ENCODE results near the gene MTURN. TPM values are rescaled to one million over a fixed set of nuclear protein-coding genes. Genes with fewer than 3 reads are reported as not detected.

The MTURN gene
- total and polyA plus RNA-seq, 5 donors from 2014 or later: 5.2 to 31.1 (median 6.2) TPM

DNA sequence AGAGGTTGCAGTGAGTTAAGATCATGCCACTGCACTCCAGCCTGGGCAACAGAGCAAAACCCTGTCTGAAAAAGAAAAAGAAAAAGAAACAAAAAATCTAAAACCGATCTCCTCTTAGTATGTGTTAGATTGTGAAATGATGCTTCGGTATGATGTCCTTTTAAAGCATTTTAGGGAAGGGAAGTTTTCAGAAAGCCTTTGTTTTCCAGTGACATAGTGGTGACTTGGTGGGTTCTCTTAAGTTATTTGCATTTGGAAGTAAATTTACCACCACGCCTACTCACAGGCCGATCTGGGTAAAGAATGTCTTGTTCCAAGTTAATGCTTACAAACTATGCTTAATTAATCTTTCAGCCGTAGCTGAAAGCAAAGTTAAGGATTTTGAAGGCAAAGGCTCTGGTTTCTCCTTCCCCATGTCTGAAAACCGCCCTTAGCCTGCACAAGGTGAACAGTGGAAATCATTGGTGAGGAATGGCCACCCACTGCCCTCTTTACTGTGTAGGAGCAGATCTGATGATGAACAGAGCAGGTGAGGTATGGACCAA, 10.7 kb downstream of the MTURN start:
- Histone ChIP-seq H3K36me3 (ENCODE audit: control insufficient read depth, insufficient read depth, low read length) (no peaks in the 10 kb centered on the region), H3K9me3 (ENCODE audit: control insufficient read depth in 2 of 2, low read length in 2 of 2) (no peaks in the 10 kb centered on the region), H3K4me1 (ENCODE audit: control insufficient read depth, insufficient read depth, low read length, poor library complexity, severe bottlenecking) (peaks cover 7% of the 10 kb centered on the region), H3K27ac (ENCODE audit: insufficient read depth, low read length, poor library complexity, severe bottlenecking) (no peak overlapping the region), H3K4me3 (ENCODE audit: low read depth, low read length) (no peak overlapping the region), H3K27me3 (ENCODE audit: control insufficient read depth, insufficient read depth, low read length) (no peaks in the 10 kb centered on the region)
- Mint-ChIP-seq H3K9me3 (no peaks in the 10 kb centered on the region), H3K36me3 (peaks cover 7% of the 10 kb centered on the region), H3K4me3 (no peak overlapping the region), H3K4me1 (peaks cover 0 to 9% (median 4%) of the 10 kb centered on the region in 4 donors), H3K27ac (no peak overlapping the region), H3K27me3 (no peaks in the 10 kb centered on the region)
- DNase-seq (no peak), ATAC-seq (ENCODE audit: low read depth in 2 of 2) (no peak)

DNA sequence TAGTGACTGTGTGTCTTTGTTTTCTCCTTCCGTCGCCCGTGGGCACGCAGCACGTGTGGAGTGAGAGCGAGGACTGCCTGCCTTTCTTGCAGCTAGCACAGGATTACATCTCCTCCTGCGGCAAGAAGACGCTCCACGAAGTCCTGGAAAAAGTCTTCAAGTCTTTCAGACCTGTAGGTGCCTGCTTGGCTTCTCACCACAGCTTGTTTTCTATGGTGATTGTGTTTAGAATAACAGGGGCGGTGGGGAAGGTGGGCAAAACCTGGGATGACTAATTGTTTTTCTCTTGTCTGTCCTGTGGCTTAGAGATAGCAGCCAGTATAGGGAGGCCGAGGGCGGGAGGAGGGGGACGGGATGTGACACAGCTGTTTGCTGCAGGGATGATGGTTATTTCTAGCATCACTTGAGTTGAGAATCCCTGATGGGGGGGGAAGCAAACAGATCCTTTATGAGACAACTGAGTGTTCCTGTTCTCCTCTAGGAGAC, 11.4 kb downstream of the MTURN start:
- H3K36me3 Mint-ChIP-seq: peaks cover 10% of the 10 kb centered on the region
- H3K27me3 ChIP-seq (ENCODE audit: control insufficient read depth, insufficient read depth, low read length): no peaks in the 10 kb centered on the region
- no peak overlapping the region for H3K27ac Mint-ChIP-seq
- no peak overlapping the region for H3K27ac ChIP-seq (ENCODE audit: insufficient read depth, low read length, poor library complexity, severe bottlenecking)
- no peak overlapping the region for H3K4me3 ChIP-seq (ENCODE audit: low read depth, low read length)
- no peak overlapping the region for H3K4me3 Mint-ChIP-seq
- DNase-seq (no peak), ATAC-seq (ENCODE audit: low read depth in 2 of 2) (peak in 1 of 2 donors; percentile 12)
- no peaks in the 10 kb centered on the region for H3K9me3 Mint-ChIP-seq
- H3K9me3 ChIP-seq (ENCODE audit: control insufficient read depth in 2 of 2, low read length in 2 of 2): no peaks in the 10 kb centered on the region
- peaks cover 4% of the 10 kb centered on the region for H3K36me3 ChIP-seq (ENCODE audit: control insufficient read depth, insufficient read depth, low read length)
- no peaks in the 10 kb centered on the region for H3K27me3 Mint-ChIP-seq
- H3K4me1 ChIP-seq (ENCODE audit: control insufficient read depth, insufficient read depth, low read length, poor library complexity, severe bottlenecking): peaks cover 7% of the 10 kb centered on the region
- peaks cover 0 to 8% (median 4%) of the 10 kb centered on the region in 4 donors for H3K4me1 Mint-ChIP-seq

DNA sequence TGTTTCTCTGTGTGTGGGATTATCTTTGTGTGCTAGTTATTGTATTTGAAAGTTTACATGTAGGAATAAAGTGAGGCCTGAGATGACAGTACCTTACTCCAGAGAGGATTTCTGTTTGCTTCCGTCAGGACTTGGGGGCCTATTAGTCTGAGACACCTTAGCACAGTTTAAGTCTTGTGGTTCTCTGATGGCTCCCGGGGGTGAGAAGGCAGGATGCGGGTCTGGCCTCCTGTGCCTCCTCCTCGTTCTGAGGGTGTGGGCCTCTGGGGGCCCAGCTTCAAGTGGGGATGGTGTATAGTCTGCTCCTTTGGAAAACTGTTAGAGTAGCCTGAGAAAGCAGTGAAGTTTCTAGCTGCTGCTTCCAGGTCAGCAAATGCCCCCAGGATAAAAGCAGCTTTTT, 12.4 kb downstream of the MTURN start:
- H3K27ac Mint-ChIP-seq: no peak overlapping the region
- Histone ChIP-seq H3K27me3 (ENCODE audit: control insufficient read depth, insufficient read depth, low read length) (no peaks in the 10 kb centered on the region), H3K4me1 (ENCODE audit: control insufficient read depth, insufficient read depth, low read length, poor library complexity, severe bottlenecking) (peaks cover 7% of the 10 kb centered on the region), H3K27ac (ENCODE audit: insufficient read depth, low read length, poor library complexity, severe bottlenecking) (no peak overlapping the region), H3K4me3 (ENCODE audit: low read depth, low read length) (no peak overlapping the region), H3K9me3 (ENCODE audit: control insufficient read depth in 2 of 2, low read length in 2 of 2) (no peaks in the 10 kb centered on the region), H3K36me3 (ENCODE audit: control insufficient read depth, insufficient read depth, low read length) (peaks cover 4% of the 10 kb centered on the region)
- no peaks in the 10 kb centered on the region for H3K27me3 Mint-ChIP-seq
- no peaks in the 10 kb centered on the region for H3K9me3 Mint-ChIP-seq
- H3K4me3 Mint-ChIP-seq: no peak overlapping the region
- H3K4me1 Mint-ChIP-seq: peaks cover 0 to 8% (median 4%) of the 10 kb centered on the region in 4 donors
- DNase-seq: no peak
- peaks cover 16% of the 10 kb centered on the region for H3K36me3 Mint-ChIP-seq
- ATAC-seq (ENCODE audit: low read depth in 2 of 2): no peak

DNA sequence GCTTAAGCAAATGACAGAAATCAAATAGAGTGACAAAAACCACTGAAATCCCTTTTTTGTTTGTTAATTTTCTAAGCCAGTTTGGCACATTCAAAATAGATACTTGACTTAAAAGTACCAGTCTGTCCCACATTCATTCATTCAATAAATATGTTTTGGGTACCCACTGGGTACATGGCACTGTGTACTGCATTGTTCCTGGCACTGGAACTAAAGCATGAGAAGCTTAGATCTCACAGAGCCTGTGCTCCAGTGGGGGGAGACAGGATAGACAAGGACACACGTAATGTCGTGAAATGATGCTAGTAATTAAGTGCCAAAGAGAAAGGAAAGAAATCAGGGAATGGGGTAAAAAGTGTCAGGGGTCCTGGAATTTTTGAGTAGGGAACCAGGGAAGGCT, 13.0 kb downstream of the MTURN start:
- DNase-seq (no peak), ATAC-seq (ENCODE audit: low read depth in 2 of 2) (no peak)
- Mint-ChIP-seq H3K27me3 (no peaks in the 10 kb centered on the region), H3K36me3 (peaks cover 16% of the 10 kb centered on the region), H3K4me1 (peaks cover 0 to 8% (median 4%) of the 10 kb centered on the region in 4 donors), H3K9me3 (no peaks in the 10 kb centered on the region), H3K27ac (no peak overlapping the region), H3K4me3 (no peak overlapping the region)
- peaks cover 7% of the 10 kb centered on the region for H3K4me1 ChIP-seq (ENCODE audit: control insufficient read depth, insufficient read depth, low read length, poor library complexity, severe bottlenecking)
- H3K4me3 ChIP-seq (ENCODE audit: low read depth, low read length): no peak overlapping the region
- no peak overlapping the region for H3K27ac ChIP-seq (ENCODE audit: insufficient read depth, low read length, poor library complexity, severe bottlenecking)
- H3K9me3 ChIP-seq (ENCODE audit: control insufficient read depth in 2 of 2, low read length in 2 of 2): no peaks in the 10 kb centered on the region
- H3K27me3 ChIP-seq (ENCODE audit: control insufficient read depth, insufficient read depth, low read length): no peaks in the 10 kb centered on the region
- H3K36me3 ChIP-seq (ENCODE audit: control insufficient read depth, insufficient read depth, low read length): peaks cover 4% of the 10 kb centered on the region

DNA sequence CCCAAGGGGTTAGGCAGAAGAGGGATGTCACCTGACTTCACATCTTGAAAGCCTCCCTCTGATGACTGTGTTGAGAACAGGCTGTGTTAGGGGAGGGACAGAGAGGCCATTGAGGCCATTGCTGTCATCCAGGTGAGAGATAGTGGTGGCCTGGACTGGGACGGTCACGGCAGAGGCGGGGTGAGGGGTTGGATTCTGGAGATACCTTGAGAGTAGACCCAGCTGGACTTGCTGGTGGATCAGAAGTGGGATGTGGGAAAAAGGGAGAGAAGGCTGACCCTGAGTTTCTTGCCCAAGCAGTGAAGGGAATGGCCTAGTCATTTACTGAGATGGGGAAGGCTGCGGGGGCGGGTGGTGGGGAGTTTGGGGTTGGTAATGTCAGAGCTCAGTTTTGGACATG, 13.6 kb downstream of the MTURN start:
- H3K36me3 Mint-ChIP-seq: peaks cover 17% of the 10 kb centered on the region
- peak overlapping the region in 1 of 4 donors; percentile 78 for H3K4me3 Mint-ChIP-seq
- DNase-seq: no peak
- peaks cover 0 to 7% (median 3%) of the 10 kb centered on the region in 4 donors for H3K4me1 Mint-ChIP-seq
- H3K27ac ChIP-seq (ENCODE audit: insufficient read depth, low read length, poor library complexity, severe bottlenecking): no peak overlapping the region
- no peaks in the 10 kb centered on the region for H3K9me3 ChIP-seq (ENCODE audit: control insufficient read depth in 2 of 2, low read length in 2 of 2)
- peaks cover 4% of the 10 kb centered on the region for H3K36me3 ChIP-seq (ENCODE audit: control insufficient read depth, insufficient read depth, low read length)
- no peaks in the 10 kb centered on the region for H3K27me3 Mint-ChIP-seq
- H3K4me3 ChIP-seq (ENCODE audit: low read depth, low read length): no peak overlapping the region
- no peaks in the 10 kb centered on the region for H3K27me3 ChIP-seq (ENCODE audit: control insufficient read depth, insufficient read depth, low read length)
- ATAC-seq (ENCODE audit: low read depth in 2 of 2): no peak
- H3K4me1 ChIP-seq (ENCODE audit: control insufficient read depth, insufficient read depth, low read length, poor library complexity, severe bottlenecking): peaks cover 7% of the 10 kb centered on the region
- no peak overlapping the region for H3K27ac Mint-ChIP-seq
- H3K9me3 Mint-ChIP-seq: no peaks in the 10 kb centered on the region

DNA sequence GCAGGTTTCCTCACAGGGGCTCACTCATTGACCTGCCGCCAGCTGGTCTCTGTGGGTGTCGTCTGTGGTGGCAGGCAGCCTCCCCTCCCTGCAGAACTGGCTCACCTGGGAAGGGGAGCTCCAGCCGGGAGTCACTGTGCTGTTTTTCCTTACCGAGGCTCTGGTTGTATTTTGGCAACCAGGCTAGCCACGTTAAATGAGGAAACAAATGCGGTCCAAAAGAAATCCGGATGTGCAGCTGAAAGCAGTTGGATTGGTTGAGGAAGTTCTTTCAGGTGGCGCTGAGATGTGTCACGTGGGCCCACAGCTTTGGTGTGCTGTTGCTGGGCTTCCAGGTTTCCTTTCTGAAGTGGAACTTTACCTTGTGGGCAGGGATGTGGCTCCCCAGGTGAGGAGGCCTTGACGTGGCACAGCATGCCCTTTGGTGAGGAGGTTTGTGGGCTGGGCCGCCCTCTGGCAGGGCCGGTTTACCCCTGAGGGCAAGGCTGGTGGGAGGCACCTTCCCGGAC, 14.2 kb downstream of the MTURN start:
- DNase-seq: peak; percentile 19 to 62 (median 22)
- peak overlapping the region in 1 of 3 donors; percentile 64 for H3K27ac Mint-ChIP-seq
- H3K4me1 Mint-ChIP-seq: peaks cover 0 to 7% (median 3%) of the 10 kb centered on the region in 4 donors
- no peaks in the 10 kb centered on the region for H3K9me3 ChIP-seq (ENCODE audit: control insufficient read depth in 2 of 2, low read length in 2 of 2)
- peak; percentile 64 to 77 for ATAC-seq (ENCODE audit: low read depth in 2 of 2)
- no peaks in the 10 kb centered on the region for H3K27me3 ChIP-seq (ENCODE audit: control insufficient read depth, insufficient read depth, low read length)
- no peaks in the 10 kb centered on the region for H3K9me3 Mint-ChIP-seq
- peaks cover 4% of the 10 kb centered on the region for H3K36me3 ChIP-seq (ENCODE audit: control insufficient read depth, insufficient read depth, low read length)
- peak overlapping the region; percentile 11 for H3K27ac ChIP-seq (ENCODE audit: insufficient read depth, low read length, poor library complexity, severe bottlenecking)
- peaks cover 17% of the 10 kb centered on the region for H3K36me3 Mint-ChIP-seq
- peak overlapping the region; percentile 7 for H3K4me3 ChIP-seq (ENCODE audit: low read depth, low read length)
- H3K4me1 ChIP-seq (ENCODE audit: control insufficient read depth, insufficient read depth, low read length, poor library complexity, severe bottlenecking): peaks cover 7% of the 10 kb centered on the region
- H3K4me3 Mint-ChIP-seq: peak overlapping the region in 2 of 4 donors; percentile 78
- no peaks in the 10 kb centered on the region for H3K27me3 Mint-ChIP-seq

DNA sequence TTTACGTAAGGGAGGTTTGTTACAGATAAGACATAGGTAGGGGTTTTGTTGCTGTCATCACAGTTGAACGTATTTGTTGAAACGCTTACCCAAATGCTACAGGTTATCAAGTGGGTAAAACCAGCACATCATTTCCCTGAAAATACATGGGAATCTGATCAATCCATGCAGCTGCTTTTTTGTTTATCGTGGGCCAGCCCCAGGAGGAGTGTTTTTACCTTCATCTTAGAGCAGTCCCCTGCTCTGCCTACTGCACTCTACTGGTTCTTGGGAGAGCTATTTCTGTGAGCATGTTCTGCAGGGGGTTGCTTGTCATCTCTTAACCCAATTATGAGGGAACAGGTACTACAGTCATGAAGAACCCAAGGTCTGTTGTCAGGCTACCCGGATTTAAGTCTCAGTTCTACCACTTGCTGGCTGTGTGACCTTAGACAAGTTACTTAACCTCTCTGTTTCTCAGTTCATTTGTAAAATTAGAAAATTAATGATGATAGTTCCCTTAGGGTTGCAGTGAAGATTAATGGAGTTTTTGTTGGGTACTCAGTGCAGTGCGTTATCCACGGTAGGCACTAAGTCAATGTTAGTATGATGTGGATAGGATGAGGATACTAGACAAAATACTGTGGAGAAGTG, 15.0 kb downstream of the MTURN start:
- no peak for DNase-seq
- Histone ChIP-seq H3K9me3 (ENCODE audit: control insufficient read depth in 2 of 2, low read length in 2 of 2) (no peaks in the 10 kb centered on the region), H3K27ac (ENCODE audit: insufficient read depth, low read length, poor library complexity, severe bottlenecking) (no peak overlapping the region), H3K4me1 (ENCODE audit: control insufficient read depth, insufficient read depth, low read length, poor library complexity, severe bottlenecking) (peaks cover 7% of the 10 kb centered on the region), H3K27me3 (ENCODE audit: control insufficient read depth, insufficient read depth, low read length) (no peaks in the 10 kb centered on the region), H3K4me3 (ENCODE audit: low read depth, low read length) (no peak overlapping the region), H3K36me3 (ENCODE audit: control insufficient read depth, insufficient read depth, low read length) (peaks cover 4% of the 10 kb centered on the region)
- ATAC-seq (ENCODE audit: low read depth in 2 of 2): no peak
- Mint-ChIP-seq H3K9me3 (no peaks in the 10 kb centered on the region), H3K36me3 (peaks cover 17% of the 10 kb centered on the region), H3K4me1 (peaks cover 0 to 7% (median 2%) of the 10 kb centered on the region in 4 donors), H3K27me3 (no peaks in the 10 kb centered on the region), H3K4me3 (peak overlapping the region in 1 of 4 donors; percentile 78), H3K27ac (peak overlapping the region in 1 of 3 donors; percentile 64)
